CD4-positive, CD25-positive, alpha-beta regulatory T cell (primary cell): ENCODE results near the gene VWA7. TPM values are rescaled to one million over a fixed set of nuclear protein-coding genes. Genes with fewer than 3 reads are reported as not detected.
"Not testable (repeated sequence)": the region's sequence is repeated elsewhere in the genome, so short reads cannot be mapped to it uniquely, and the experiment has no call there.

ENCODE experiments used
- ATAC-seq, 2 donors: fragments of 150-1000 bp; cut with Tn5 transposase; one replicate each; pipeline ENCODE4 v1.10.0; 2021; ENCODE audit warnings: low read depth in 2 of 2, moderate number of reproducible peaks in 2 of 2, moderate library complexity in 1 of 2
- DNase-seq, 3 donors: peaks; one replicate each; pipeline versions ENCODE4 v3.0.0 to v3.0.0-alpha.2; 2012 to 2022; ENCODE audit warnings: mixed read lengths in 1 of 3
- H3K27ac ChIP-seq: one replicate; pipeline ENCODE4 v1.7.0; 2013; ENCODE audit warnings: mild to moderate bottlenecking, low read length; ENCODE audit not compliant: insufficient read depth, poor library complexity, severe bottlenecking
- H3K27me3 ChIP-seq: one replicate; pipeline ENCODE4 v1.7.0; 2013; ENCODE audit warnings: low read length; ENCODE audit not compliant: control insufficient read depth, insufficient read depth
- H3K36me3 ChIP-seq: one replicate; pipeline ENCODE4 v1.7.0; 2013; ENCODE audit warnings: mild to moderate bottlenecking, low read length, moderate library complexity; ENCODE audit not compliant: control insufficient read depth, insufficient read depth
- H3K4me1 ChIP-seq: 2 replicates; pipeline ENCODE4 v1.7.0; 2013; ENCODE audit warnings: mild to moderate bottlenecking, low read length; ENCODE audit not compliant: insufficient read depth, control insufficient read depth, poor library complexity, severe bottlenecking
- H3K4me3 ChIP-seq: one replicate; pipeline ENCODE4 v1.7.0; 2013; ENCODE audit warnings: low read depth, mild to moderate bottlenecking, low read length, moderate library complexity
- H3K9me3 ChIP-seq, 2 experiments: 1 replicate in 1 of 2; 2 replicates in 1 of 2; pipeline ENCODE4 v1.7.0; 2013; ENCODE audit warnings: low read length in 2 of 2, mild to moderate bottlenecking in 1 of 2, moderate library complexity in 1 of 2; ENCODE audit not compliant: control insufficient read depth in 2 of 2
- H3K27ac Mint-ChIP-seq, 3 donors: one replicate each; pipeline ENCODE4 v1.8.0; 2020 to 2022; ENCODE audit warnings: mild to moderate bottlenecking in 3 of 3, mixed read lengths in 3 of 3, moderate library complexity in 2 of 3
- H3K27me3 Mint-ChIP-seq: one replicate; pipeline ENCODE4 v1.8.0; 2022; ENCODE audit warnings: mild to moderate bottlenecking, mixed read lengths
- H3K36me3 Mint-ChIP-seq: one replicate; pipeline ENCODE4 v1.8.0; 2020; ENCODE audit warnings: mixed read lengths
- H3K4me1 Mint-ChIP-seq, 4 donors: one replicate each; pipeline ENCODE4 v1.8.0; 2020 to 2022; ENCODE audit warnings: mixed read lengths in 4 of 4, mild to moderate bottlenecking in 1 of 4
- H3K4me3 Mint-ChIP-seq, 4 donors: one replicate each; pipeline ENCODE4 v1.8.0; 2020 to 2022; ENCODE audit warnings: mild to moderate bottlenecking in 4 of 4, mixed read lengths in 4 of 4, moderate library complexity in 3 of 4
- H3K9me3 Mint-ChIP-seq, 7 donors: one replicate each; pipeline ENCODE4 v1.8.0; 2020 to 2022; ENCODE audit warnings: mixed read lengths in 7 of 7, mild to moderate bottlenecking in 3 of 7, moderate library complexity in 2 of 7
- polyA plus RNA-seq, 4 donors: library from polyadenylated mRNA; unstranded; fragments of 300-500 nt; fragmentation: Illumina TruSeq; gene quantifications; one replicate each; pipeline ENCODE4 v1.2.3, GENCODE V29; 2021
- total RNA-seq: library from RNA; stranded (reverse); gene quantifications from one replicate; pipeline ENCODE4 v1.2.3, GENCODE V29; 2022

VWA7 gene
- total RNA-seq (6.8 TPM), polyA plus RNA-seq (1 to 10 TPM in 3 of 4 donors, under 1 TPM in 1; 0.91 to 1.2 (median 1.2) TPM)

- peak within 1 kb of the TSS; percentile 52 to 81 (median 74) for H3K27ac Mint-ChIP-seq
- H3K27me3 Mint-ChIP-seq = peaks cover 4% of the 10 kb centered on the region
- peak; percentile 68 to 71 for ATAC-seq
- peaks cover 0 to 43% (median 9%) of the 10 kb centered on the region in 4 donors for H3K4me1 Mint-ChIP-seq
- no peaks in the 10 kb centered on the region for H3K27me3 ChIP-seq
- DNase-seq = peak; percentile 48 to 81 (median 51)
- H3K4me3 Mint-ChIP-seq = peak within 1 kb of the TSS in 3 of 4 donors; percentile 23 to 86 (median 74)
- H3K4me3 ChIP-seq = no peak within 1 kb of the TSS
- H3K9me3 ChIP-seq = no peaks in the 10 kb centered on the region
- peaks cover 10% of the 10 kb centered on the region for H3K36me3 ChIP-seq
- peak within 1 kb of the TSS; percentile 63 for H3K27ac ChIP-seq
- H3K36me3 Mint-ChIP-seq = peaks cover 3% of the 10 kb centered on the region
- peaks cover 38% of the 10 kb centered on the region for H3K4me1 ChIP-seq
- no peaks in the 10 kb centered on the region for H3K9me3 Mint-ChIP-seq
These were observed at the start of gene VWA7 for GRCh38 chr6:31776989-31777666. Gene VWA7, minus strand, starts transcription at chr6:31777328. Its CDS starts 549 bp downstream, at chr6:31776779.

GRCh38 chr6:31826793-31827285 lies 49.7 kb upstream of the VWA7 start:
- H3K27ac ChIP-seq = peak overlapping the region; percentile 85
- ATAC-seq (peak; percentile 3 to 5), DNase-seq (no peak)
- peak overlapping the region; percentile 94 for H3K4me3 ChIP-seq
- no peaks in the 10 kb centered on the region for H3K9me3 ChIP-seq
- Mint-ChIP-seq H3K4me1 (peaks cover 14 to 56% (median 34%) of the 10 kb centered on the region in 4 donors), H3K27me3 (no peaks in the 10 kb centered on the region), H3K4me3 (peak overlapping the region; percentile 91 to 97 (median 94)), H3K36me3 (no peaks in the 10 kb centered on the region), H3K9me3 (no peaks in the 10 kb centered on the region), H3K27ac (peak overlapping the region; percentile 95 to 97 (median 96))
- no peaks in the 10 kb centered on the region for H3K36me3 ChIP-seq
- peaks cover 46% of the 10 kb centered on the region for H3K4me1 ChIP-seq
- no peaks in the 10 kb centered on the region for H3K27me3 ChIP-seq

- peaks cover 40% of the 10 kb centered on the region for H3K4me1 ChIP-seq
- Mint-ChIP-seq H3K27ac (peak overlapping the region in 2 of 3 donors; percentile 96 to 97), H3K4me1 (peaks cover 14 to 52% (median 33%) of the 10 kb centered on the region in 4 donors), H3K4me3 (peak overlapping the region; percentile 91 to 97 (median 94)), H3K27me3 (no peaks in the 10 kb centered on the region), H3K9me3 (no peaks in the 10 kb centered on the region), H3K36me3 (no peaks in the 10 kb centered on the region)
- no peak for ATAC-seq
- DNase-seq = no peak
- no peaks in the 10 kb centered on the region for H3K9me3 ChIP-seq
- H3K27me3 ChIP-seq = no peaks in the 10 kb centered on the region
- H3K27ac ChIP-seq = peak overlapping the region; percentile 85
- H3K4me3 ChIP-seq = no peak overlapping the region
- H3K36me3 ChIP-seq = no peaks in the 10 kb centered on the region
These were observed 48.4 kb upstream of the VWA7 start for GRCh38 chr6:31825553-31825952.

GRCh38 chr6:31823592-31824196 lies 46.6 kb upstream of the VWA7 start:
- H3K27ac Mint-ChIP-seq = peak overlapping the region in 2 of 3 donors; percentile 23 to 78
- peaks cover 12 to 55% (median 33%) of the 10 kb centered on the region in 4 donors for H3K4me1 Mint-ChIP-seq
- H3K4me3 Mint-ChIP-seq = peak overlapping the region in 3 of 4 donors; percentile 20 to 97 (median 74)

GRCh38 chr6:31822036-31822821 lies 45.1 kb upstream of the VWA7 start:
- Histone ChIP-seq H3K27ac (peak overlapping the region; percentile 87), H3K27me3 (no peaks in the 10 kb centered on the region), H3K4me1 (peaks cover 58% of the 10 kb centered on the region), H3K36me3 (no peaks in the 10 kb centered on the region), H3K9me3 (no peaks in the 10 kb centered on the region), H3K4me3 (peak overlapping the region; percentile 92)
- Mint-ChIP-seq H3K27me3 (no peaks in the 10 kb centered on the region), H3K4me3 (peak overlapping the region; percentile 94 to 98 (median 98)), H3K36me3 (peaks cover 8% of the 10 kb centered on the region), H3K9me3 (no peaks in the 10 kb centered on the region), H3K4me1 (peaks cover 16 to 68% (median 39%) of the 10 kb centered on the region in 4 donors), H3K27ac (peak overlapping the region; percentile 91 to 100 (median 98))
- ATAC-seq (peak; percentile 18 to 31), DNase-seq (peak; percentile 61 to 76 (median 72))

More at GRCh38 chr6:31823592-31824196, 46.6 kb upstream of the VWA7 start:
- not testable (repeated sequence) for ATAC-seq, DNase-seq, H3K27me3 Mint-ChIP-seq, H3K36me3 ChIP-seq, H3K9me3 ChIP-seq, H3K27me3 ChIP-seq, H3K9me3 Mint-ChIP-seq, H3K36me3 Mint-ChIP-seq
- H3K4me1 ChIP-seq = peaks cover 48% of the 10 kb centered on the region
- H3K4me3 ChIP-seq = peak overlapping the region; percentile 19
- peak overlapping the region; percentile 87 for H3K27ac ChIP-seq

- no peaks in the 10 kb centered on the region for H3K27me3 ChIP-seq
- peak overlapping the region; percentile 87 for H3K27ac ChIP-seq
- DNase-seq = peak in 1 of 3 donors; percentile 63
- Mint-ChIP-seq H3K27ac (peak overlapping the region; percentile 91 to 100 (median 98)), H3K27me3 (no peaks in the 10 kb centered on the region), H3K4me3 (peak overlapping the region; percentile 94 to 98 (median 98)), H3K4me1 (peaks cover 12 to 60% (median 35%) of the 10 kb centered on the region in 4 donors), H3K36me3 (peaks cover 8% of the 10 kb centered on the region), H3K9me3 (no peaks in the 10 kb centered on the region)
- H3K4me3 ChIP-seq = peak overlapping the region; percentile 92
- no peaks in the 10 kb centered on the region for H3K36me3 ChIP-seq
- no peaks in the 10 kb centered on the region for H3K9me3 ChIP-seq
- H3K4me1 ChIP-seq = peaks cover 52% of the 10 kb centered on the region
- ATAC-seq = peak in 1 of 2 donors; percentile 16
These were observed 44.3 kb upstream of the VWA7 start for GRCh38 chr6:31821301-31822035.

GRCh38 chr6:31820399-31820798 lies 43.3 kb upstream of the VWA7 start:
- Histone ChIP-seq H3K27ac (peak overlapping the region; percentile 48), H3K4me1 (peaks cover 45% of the 10 kb centered on the region), H3K4me3 (peak overlapping the region; percentile 61)
- H3K9me3 Mint-ChIP-seq, DNase-seq, H3K27me3 Mint-ChIP-seq, ATAC-seq, H3K36me3 ChIP-seq, H3K27ac Mint-ChIP-seq, H3K27me3 ChIP-seq, H3K36me3 Mint-ChIP-seq, H3K9me3 ChIP-seq: not testable (repeated sequence)
- peak overlapping the region; percentile 94 to 98 (median 98) for H3K4me3 Mint-ChIP-seq
- peaks cover 12 to 58% (median 32%) of the 10 kb centered on the region in 4 donors for H3K4me1 Mint-ChIP-seq
